HCT116 (cell line): Measurements from ENCODE around the gene PGBD1.

Source experiments
- EZH2 ChIP-seq: fragments of 200-600 bp; sonication (generic); IDR thresholded peaks from 2 replicates; pipeline ENCODE4 v1.6.1; 2017; ENCODE audit warnings: antibody characterized with exemption, mixed run types
- EZH2phosphoT487 ChIP-seq: fragments of 200-600 bp; IDR thresholded peaks from 2 replicates; pipeline ENCODE4 v1.6.1; 2018; ENCODE audit warnings: antibody characterized with exemption, borderline replicate concordance
- POLR2A ChIP-seq: IDR thresholded peaks from 2 replicates; pipeline ENCODE4 v1.7.0; 2011; ENCODE audit warnings: borderline replicate concordance; ENCODE audit not compliant: insufficient read depth, insufficient read length; ENCODE audit errors: extremely low read depth
- POLR2AphosphoS5 ChIP-seq: IDR thresholded peaks from 2 replicates; pipeline ENCODE4 v1.6.1; 2011; ENCODE audit warnings: mild to moderate bottlenecking, low read depth, low read length, moderate library complexity
- RAD21 ChIP-seq: IDR thresholded peaks from 2 replicates; pipeline ENCODE4 v1.6.1; 2012; ENCODE audit warnings: low read depth, mild to moderate bottlenecking
- SIN3A ChIP-seq: IDR thresholded peaks from 2 replicates; pipeline ENCODE4 v1.6.1; 2012; ENCODE audit warnings: low read depth
- SP1 ChIP-seq: IDR thresholded peaks from 2 replicates; pipeline ENCODE4 v1.6.1; 2012; ENCODE audit warnings: low read depth
- TCF7L2 ChIP-seq: IDR thresholded peaks from 2 replicates; pipeline ENCODE4 v1.7.0; 2011; ENCODE audit warnings: borderline replicate concordance, inconsistent platforms; ENCODE audit not compliant: insufficient read depth, insufficient read length; ENCODE audit errors: extremely low read depth
- YY1 ChIP-seq: IDR thresholded peaks from 2 replicates; pipeline ENCODE4 v1.6.1; 2011; ENCODE audit warnings: low read length, low read depth, moderate library complexity, mild to moderate bottlenecking; ENCODE audit not compliant: insufficient replicate concordance; ENCODE audit errors: extremely low read depth
- TF ChIP-seq, protein P1 (sequence below), 3 experiments: fragments of 200-600 bp in 1 of 3; sonication (generic) in 1 of 3; IDR thresholded peaks in 2 of 3; conservative IDR thresholded peaks in 1 of 3; 2 replicates each; pipeline ENCODE4 v1.5.1; 2012 to 2017; ENCODE audit warnings: low read depth in 2 of 3, low read length in 2 of 3, antibody characterized with exemption in 1 of 3, borderline replicate concordance in 1 of 3, control low read depth in 1 of 3, mild to moderate bottlenecking in 1 of 3, mixed read lengths in 1 of 3, mixed run types in 1 of 3, moderate library complexity in 1 of 3; ENCODE audit not compliant: insufficient read depth in 1 of 3

DNA sequence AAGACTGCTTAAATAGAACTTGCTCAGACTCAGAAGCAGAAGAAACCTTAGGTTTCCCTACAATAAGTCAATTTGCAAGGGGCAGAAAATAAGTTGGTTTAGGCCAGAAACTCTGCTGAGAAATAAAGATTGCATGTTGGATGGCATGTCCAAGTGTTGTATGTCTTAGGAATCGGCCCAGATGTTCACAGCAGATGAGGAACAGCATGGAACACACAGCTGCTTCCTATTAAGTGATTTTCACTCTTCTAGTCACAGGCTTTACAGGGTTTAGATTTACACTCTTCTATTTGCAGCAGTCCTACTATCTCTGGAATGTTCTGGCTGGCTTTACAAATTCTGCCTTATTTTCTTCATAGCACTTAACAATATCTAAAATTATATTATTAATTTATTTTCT lies 32.5 kb upstream of the PGBD1 start:
- TF ChIP-seq, protein P1, sequence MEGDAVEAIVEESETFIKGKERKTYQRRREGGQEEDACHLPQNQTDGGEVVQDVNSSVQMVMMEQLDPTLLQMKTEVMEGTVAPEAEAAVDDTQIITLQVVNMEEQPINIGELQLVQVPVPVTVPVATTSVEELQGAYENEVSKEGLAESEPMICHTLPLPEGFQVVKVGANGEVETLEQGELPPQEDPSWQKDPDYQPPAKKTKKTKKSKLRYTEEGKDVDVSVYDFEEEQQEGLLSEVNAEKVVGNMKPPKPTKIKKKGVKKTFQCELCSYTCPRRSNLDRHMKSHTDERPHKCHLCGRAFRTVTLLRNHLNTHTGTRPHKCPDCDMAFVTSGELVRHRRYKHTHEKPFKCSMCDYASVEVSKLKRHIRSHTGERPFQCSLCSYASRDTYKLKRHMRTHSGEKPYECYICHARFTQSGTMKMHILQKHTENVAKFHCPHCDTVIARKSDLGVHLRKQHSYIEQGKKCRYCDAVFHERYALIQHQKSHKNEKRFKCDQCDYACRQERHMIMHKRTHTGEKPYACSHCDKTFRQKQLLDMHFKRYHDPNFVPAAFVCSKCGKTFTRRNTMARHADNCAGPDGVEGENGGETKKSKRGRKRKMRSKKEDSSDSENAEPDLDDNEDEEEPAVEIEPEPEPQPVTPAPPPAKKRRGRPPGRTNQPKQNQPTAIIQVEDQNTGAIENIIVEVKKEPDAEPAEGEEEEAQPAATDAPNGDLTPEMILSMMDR (IDR thresholded peaks at IDR 0.05 in 2 of 3, conservative IDR thresholded peaks at IDR 0.05 in 1 of 3; ENCODE audit: borderline replicate concordance in 1 of 3, insufficient read depth in 1 of 3, low read depth in 2 of 3, low read length in 2 of 3): no peak
- no peak for TF ChIP-seq POLR2AphosphoS5
- TF ChIP-seq POLR2A: no peak
- no peak for TF ChIP-seq YY1
- no peak for TF ChIP-seq EZH2phosphoT487
- TF ChIP-seq RAD21: no peak
- TF ChIP-seq EZH2: no peak
- no peak for TF ChIP-seq TCF7L2
- TF ChIP-seq SIN3A: no peak
- no peak for TF ChIP-seq SP1
